Fibroblast of skin of left quadriceps (primary cell): ENCODE results near the gene PTPRN2.

Experiments used
- DNase-seq, 2 experiments: peaks; one replicate each; pipeline ENCODE4 v3.0.0-alpha.2; 2013; ENCODE audit warnings: low read depth in 2 of 2

The PTPRN2 gene

DNA sequence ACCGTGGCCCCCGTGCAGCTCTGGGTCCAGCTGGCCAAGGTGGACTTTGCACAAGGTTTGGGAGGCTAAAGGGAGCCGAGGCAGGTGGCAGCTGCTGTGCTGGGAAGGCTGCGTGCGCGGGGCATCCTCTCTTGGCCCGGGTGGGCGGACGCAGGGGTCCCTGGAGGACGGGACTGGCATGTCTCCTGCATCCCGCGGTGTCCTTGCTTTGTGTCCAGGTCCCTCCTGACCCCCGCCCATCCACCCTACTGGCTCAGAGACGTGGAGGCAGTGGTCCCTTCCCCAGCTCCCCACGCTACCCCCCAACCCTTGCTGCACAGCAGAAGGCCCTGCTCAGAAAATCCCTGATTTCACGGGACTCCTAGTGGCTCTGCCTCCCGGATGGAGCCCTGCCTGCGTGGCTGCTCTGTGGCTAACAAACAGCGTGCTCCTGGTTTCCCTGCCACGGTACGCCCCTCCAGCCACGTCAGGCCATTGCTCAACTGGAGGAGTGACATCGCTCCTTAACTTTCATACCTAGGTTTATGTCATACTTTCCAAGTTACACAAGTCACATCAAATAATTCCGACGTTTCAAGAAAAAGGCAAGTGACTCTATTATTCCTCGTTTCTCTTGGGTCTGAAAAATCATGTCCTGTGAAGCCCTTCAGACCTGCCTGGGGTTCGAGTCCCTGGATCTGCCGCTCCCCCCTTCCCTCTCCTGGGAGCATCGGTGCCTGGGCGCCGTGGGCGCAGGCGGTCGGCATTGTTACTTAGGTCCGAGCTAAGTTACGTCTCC, 829.0 kb downstream of the PTPRN2 start:
- no peak for DNase-seq

DNA sequence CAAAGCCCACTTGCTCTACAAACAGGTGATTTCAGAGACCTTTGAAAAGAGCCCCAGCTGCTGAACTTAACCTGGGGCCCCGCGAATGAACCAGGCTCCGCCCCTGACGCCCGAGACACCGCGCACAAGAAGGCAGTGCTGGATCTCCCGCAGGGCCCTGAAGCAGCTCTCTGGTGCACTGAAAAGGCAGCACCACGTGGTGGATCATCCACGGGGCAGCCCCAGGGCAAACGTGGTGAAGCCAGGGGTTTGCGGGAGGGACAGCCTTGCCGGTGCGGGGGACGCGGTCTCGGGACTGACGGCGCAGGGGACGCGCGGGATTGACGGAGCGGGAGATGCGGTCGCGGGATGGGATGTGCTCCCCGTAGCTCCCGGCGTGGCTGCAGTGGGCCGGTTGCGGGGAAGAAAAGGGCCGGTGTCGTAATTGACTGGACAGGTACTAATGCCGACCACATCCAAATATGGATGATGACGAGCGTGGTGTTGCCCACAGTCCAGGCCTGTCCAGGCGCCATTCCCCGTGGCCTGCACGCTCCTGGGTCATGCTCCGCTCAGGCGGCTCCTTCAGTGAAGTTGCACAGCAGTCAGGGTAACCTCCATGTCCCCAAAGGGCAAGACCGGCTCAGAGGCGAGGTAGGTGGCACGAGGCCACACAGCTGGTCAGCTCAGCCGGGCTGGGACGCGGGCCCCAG, 829.7 kb downstream of the PTPRN2 start:
- no peak for DNase-seq

- DNase-seq: no peak
Measured at GRCh38 chr7:157757211-157757610, 830.4 kb downstream of the PTPRN2 start.

DNA sequence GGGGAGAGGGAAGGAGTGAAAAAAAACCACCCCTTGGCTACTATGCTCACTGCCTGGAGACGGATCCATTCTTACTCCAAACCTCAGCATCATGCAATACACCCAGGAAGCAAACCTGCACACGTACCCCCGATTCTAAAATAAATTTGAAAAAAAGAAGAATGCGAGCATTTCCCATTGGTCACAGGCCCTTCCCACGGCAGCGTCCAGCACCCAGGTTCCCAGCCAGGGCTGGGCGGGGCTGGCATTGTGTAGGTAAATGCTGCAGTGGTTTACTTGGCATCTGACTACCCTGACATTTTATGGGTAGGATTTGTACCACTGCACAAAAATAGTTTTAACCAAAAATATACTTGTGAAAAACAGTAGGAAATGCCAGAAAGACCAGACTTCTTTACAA, 831.9 kb downstream of the PTPRN2 start:
- DNase-seq: no peak

DNA sequence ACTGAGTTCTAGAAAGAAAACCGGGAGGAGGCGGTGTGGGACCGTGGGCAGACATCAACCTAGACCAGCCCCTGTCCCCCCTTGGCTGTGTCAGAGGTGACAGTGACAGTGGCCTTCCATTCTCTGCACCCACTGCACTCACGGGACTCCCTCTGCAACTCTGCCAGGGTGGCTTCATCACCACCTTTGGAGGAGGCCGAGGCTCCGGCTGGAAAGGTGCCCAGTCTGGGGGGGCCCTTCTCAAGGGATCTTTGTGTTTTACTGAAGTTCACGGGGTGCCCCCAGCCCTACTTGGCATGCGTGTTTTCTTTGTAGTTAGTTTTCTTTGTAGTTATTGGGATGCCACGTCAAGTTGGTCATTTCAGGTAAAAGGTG, 833.2 kb downstream of the PTPRN2 start:
- no peak for DNase-seq

- DNase-seq: no peak
Measured at GRCh38 chr7:157753713-157754415, 833.8 kb downstream of the PTPRN2 start.

- DNase-seq: no peak
Measured at GRCh38 chr7:157752832-157753291, 834.8 kb downstream of the PTPRN2 start.

- no peak for DNase-seq
Measured at GRCh38 chr7:157751951-157752673, 835.5 kb downstream of the PTPRN2 start.

DNA sequence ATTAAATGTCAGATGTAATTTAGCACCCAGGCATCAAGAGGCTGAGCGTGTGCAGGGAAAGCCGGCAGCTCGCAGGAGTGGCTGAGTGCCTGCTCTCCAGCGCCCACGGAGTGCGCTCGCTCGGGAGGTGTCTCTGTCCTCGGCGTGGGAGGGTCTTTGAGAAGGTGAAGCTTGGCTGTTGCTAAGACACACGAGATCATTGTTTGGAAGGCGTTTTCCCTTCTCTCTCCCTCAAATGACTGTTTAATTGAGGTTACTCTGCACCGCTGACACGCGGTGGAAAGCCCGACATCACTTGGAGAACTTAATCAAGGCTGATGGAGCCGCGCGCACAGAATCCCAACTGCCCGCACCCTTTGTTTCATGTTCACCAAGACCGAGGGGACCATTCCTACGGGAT, 836.2 kb downstream of the PTPRN2 start:
- DNase-seq: no peak

GRCh38 chr7:157750291-157750690, 837.3 kb downstream of the PTPRN2 start:
- DNase-seq: no peak

- DNase-seq: no peak
Measured at GRCh38 chr7:157745721-157746709, 841.6 kb downstream of the PTPRN2 start.

GRCh38 chr7:157744786-157745601, 842.6 kb downstream of the PTPRN2 start:
- no peak for DNase-seq

GRCh38 chr7:157743781-157744525, 843.7 kb downstream of the PTPRN2 start:
- DNase-seq: no peak

DNA sequence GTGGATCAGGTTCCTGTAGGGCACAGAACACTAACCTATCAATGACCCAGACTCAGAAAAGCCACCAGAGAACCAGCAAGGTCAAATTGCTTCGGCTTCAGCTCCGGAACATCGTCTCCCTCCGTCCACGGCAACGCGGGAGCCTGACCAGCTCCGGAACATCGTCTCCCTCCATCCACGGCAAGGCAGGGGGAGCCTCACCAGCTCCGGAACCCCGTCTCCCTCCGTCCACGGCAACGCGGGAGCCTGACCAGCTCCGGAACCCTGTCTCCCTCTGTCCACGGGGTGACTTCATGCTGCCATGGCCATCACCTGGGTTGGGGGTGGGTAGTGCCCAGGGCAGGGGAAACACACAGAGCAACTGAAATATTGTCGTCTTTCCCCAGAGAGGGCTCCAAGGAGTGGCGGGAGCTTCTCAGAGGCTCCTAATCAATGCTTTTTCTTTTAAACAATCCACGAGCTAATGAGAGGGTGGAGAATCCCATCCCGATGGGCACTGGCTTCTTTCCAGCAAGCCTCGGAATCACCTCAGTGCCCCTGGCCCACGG, 847.3 kb downstream of the PTPRN2 start:
- DNase-seq: no peak

GRCh38 chr7:157739650-157740049, 848.0 kb downstream of the PTPRN2 start:
- DNase-seq: no peak

- DNase-seq: no peak
Measured at GRCh38 chr7:157739031-157739430, 848.6 kb downstream of the PTPRN2 start.

DNA sequence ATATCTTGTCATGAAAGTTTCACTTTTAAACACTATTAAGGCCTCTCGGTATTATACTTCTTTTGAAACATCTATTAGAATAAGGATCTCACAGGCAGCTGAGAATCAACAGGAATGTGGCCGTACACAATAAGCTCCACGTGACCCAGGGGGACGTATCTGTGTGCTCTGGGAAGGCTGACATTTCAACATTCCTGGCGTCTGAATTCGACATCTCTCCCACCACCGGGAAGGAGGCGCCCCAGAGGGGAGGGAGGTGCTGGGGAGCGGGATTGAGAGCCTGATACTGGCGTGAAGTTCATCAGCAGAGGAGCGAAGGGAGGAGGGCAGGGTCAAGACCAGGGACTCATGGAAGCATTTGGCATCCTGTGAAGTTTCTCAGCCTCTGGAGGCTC, 849.6 kb downstream of the PTPRN2 start:
- DNase-seq: no peak

DNA sequence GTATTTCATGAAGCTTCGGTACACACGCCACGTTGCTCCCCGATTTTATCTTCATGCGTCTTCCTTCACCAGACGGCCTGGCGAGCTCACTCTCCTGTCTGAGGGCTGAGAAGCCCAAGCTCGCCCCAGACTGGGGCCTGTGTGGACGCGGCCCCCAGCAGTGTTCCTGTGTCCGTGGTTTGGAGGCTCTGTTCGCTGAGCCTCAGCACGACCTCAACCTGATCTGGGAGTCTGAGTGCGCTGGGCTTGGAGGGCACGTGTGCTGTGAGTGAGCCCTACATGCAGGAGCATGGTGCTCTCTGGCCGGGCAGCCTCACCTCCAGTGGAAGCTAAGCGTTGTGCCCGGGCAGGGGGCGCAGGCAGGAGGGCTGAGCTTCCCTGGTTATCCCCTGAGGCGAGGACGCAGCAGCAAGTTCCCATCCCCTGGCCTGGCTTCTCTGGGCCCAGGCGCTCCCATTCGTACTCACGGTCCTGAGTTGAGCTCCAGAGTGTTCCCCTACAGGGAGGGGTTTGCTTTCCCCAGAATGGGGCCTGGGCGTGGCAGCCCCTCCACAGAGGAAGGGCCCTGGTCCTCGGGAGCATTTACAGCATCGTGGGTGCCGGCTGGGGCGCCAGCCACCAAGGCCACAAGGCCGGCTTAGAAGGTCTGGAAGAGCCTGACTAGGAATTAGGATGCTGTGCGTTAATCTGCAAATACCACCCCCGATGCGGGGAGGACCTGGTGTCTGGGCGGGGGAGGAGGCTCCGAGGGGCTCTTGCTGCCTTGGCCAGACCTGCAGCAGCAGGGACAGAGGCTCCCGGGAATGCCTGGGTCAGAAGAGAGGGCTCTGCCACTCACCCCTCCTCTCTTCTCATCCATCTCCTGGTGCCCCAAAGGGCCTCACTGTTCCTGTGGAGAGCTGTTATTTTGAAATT, 850.2 kb downstream of the PTPRN2 start:
- DNase-seq: no peak
